ENCODE results near the gene FOXD4L3. TPM values are rescaled to one million over a fixed set of nuclear protein-coding genes. Genes with fewer than 3 reads are reported as not detected.
"Not testable (repeated sequence)": the region's sequence is repeated elsewhere in the genome, so short reads cannot be mapped to it uniquely, and the experiment has no call there.

Gene FOXD4L3
- total RNA-seq (not detected), polyA plus RNA-seq (under 1 TPM in 1 of 3 donors, not detected in 2; 0.01 TPM)
- long read RNA-seq, donor 1: 0 reads
- long read RNA-seq, donor 2: 0 reads

GRCh38 chr9:68302567-68302966 is at the start of gene FOXD4L3:
TSS of gene FOXD4L3 (plus strand) at chr9:68302867. CDS start at chr9:68302952, 85 bp downstream.
- H3K36me3 ChIP-seq (ENCODE audit: insufficient read depth in 1 of 2, low read depth in 1 of 2); H3K4me3 ChIP-seq; H3K4me1 ChIP-seq; DNase-seq; H3K9me3 ChIP-seq; intact Hi-C loops (cut with DNase I); ATAC-seq; H3K27ac ChIP-seq; H3K27me3 ChIP-seq (ENCODE audit: insufficient read depth in 3 of 3, low read length in 2 of 3): not testable (repeated sequence)
- 4 to 8% methylated on average over 3 of the region's 15 CpGs; no CpG with 5 or more reads in 1 of the 3 donors for whole genome bisulfite sequencing, 3 donors

- ATAC-seq; H3K9me3 ChIP-seq; H3K27me3 ChIP-seq (ENCODE audit: insufficient read depth in 3 of 3, low read length in 2 of 3); H3K4me1 ChIP-seq; DNase-seq; H3K4me3 ChIP-seq; H3K27ac ChIP-seq; intact Hi-C loops (cut with DNase I); H3K36me3 ChIP-seq (ENCODE audit: insufficient read depth in 1 of 2, low read depth in 1 of 2): not testable (repeated sequence)
- 96 to 98% (median 98%) methylated on average over 9 to 13 of the region's 16 CpGs for WGBS, 3 donors
These were observed 21.6 kb upstream of the FOXD4L3 start for GRCh38 chr9:68281041-68281440.

- H3K27ac ChIP-seq; H3K4me1 ChIP-seq; intact Hi-C loops (cut with DNase I); H3K9me3 ChIP-seq; DNase-seq; H3K36me3 ChIP-seq (ENCODE audit: insufficient read depth in 1 of 2, low read depth in 1 of 2); H3K4me3 ChIP-seq; H3K27me3 ChIP-seq (ENCODE audit: insufficient read depth in 3 of 3, low read length in 2 of 3): not testable (repeated sequence)
- WGBS, 3 donors: 0 to 7% (median 4%) methylated on average over 1 to 7 of the region's 30 CpGs
- ATAC-seq: peak in 1 of 4 donors; percentile 15
These were observed 1.1 kb downstream of the FOXD4L3 start for GRCh38 chr9:68303771-68304170.

- H3K4me1 ChIP-seq; H3K4me3 ChIP-seq; DNase-seq; H3K27me3 ChIP-seq (ENCODE audit: insufficient read depth in 3 of 3, low read length in 2 of 3); ATAC-seq; H3K9me3 ChIP-seq; H3K27ac ChIP-seq; H3K36me3 ChIP-seq (ENCODE audit: insufficient read depth in 1 of 2, low read depth in 1 of 2); intact Hi-C loops (cut with DNase I): not testable (repeated sequence)
- 7 to 8% methylated on average over 7 of the region's 21 CpGs; no CpG with 5 or more reads in 1 of the 3 donors for WGBS, 3 donors
These were observed 1.5 kb downstream of the FOXD4L3 start for GRCh38 chr9:68304212-68304611.

- DNase-seq; H3K27ac ChIP-seq; H3K4me1 ChIP-seq; H3K27me3 ChIP-seq (ENCODE audit: insufficient read depth in 3 of 3, low read length in 2 of 3); ATAC-seq; H3K9me3 ChIP-seq; intact Hi-C loops (cut with DNase I); H3K4me3 ChIP-seq; H3K36me3 ChIP-seq (ENCODE audit: insufficient read depth in 1 of 2, low read depth in 1 of 2): not testable (repeated sequence)
- WGBS, 3 donors: 22 to 32% (median 29%) methylated on average over 2 of the region's 4 CpGs
These were observed 2.1 kb downstream of the FOXD4L3 start for GRCh38 chr9:68304777-68305176.

- H3K4me3 ChIP-seq; H3K4me1 ChIP-seq; intact Hi-C loops (cut with DNase I); H3K36me3 ChIP-seq (ENCODE audit: insufficient read depth in 1 of 2, low read depth in 1 of 2); H3K27me3 ChIP-seq (ENCODE audit: insufficient read depth in 3 of 3, low read length in 2 of 3); DNase-seq; H3K27ac ChIP-seq; H3K9me3 ChIP-seq; ATAC-seq: not testable (repeated sequence)
- WGBS, 3 donors: 28 to 39% (median 34%) methylated on average over 7 to 8 of the region's 21 CpGs
These were observed 3.1 kb downstream of the FOXD4L3 start for GRCh38 chr9:68305680-68306285.

GRCh38 chr9:68306391-68306964 is 3.8 kb downstream of the FOXD4L3 start:
- intact Hi-C loops (cut with DNase I); H3K27me3 ChIP-seq (ENCODE audit: insufficient read depth in 3 of 3, low read length in 2 of 3); H3K36me3 ChIP-seq (ENCODE audit: insufficient read depth in 1 of 2, low read depth in 1 of 2); H3K27ac ChIP-seq; H3K9me3 ChIP-seq; H3K4me1 ChIP-seq; DNase-seq; H3K4me3 ChIP-seq: not testable (repeated sequence)
- 9 to 12% (median 11%) methylated on average over 21 to 26 of the region's 37 CpGs for WGBS, 3 donors
- ATAC-seq: peak in 2 of 4 donors; percentile 32 to 39

GRCh38 chr9:68307127-68307526 is 4.5 kb downstream of the FOXD4L3 start:
- 21 to 34% (median 24%) methylated on average over 12 to 17 of the region's 35 CpGs for WGBS, 3 donors
- peak; percentile 38 to 59 (median 54) for ATAC-seq
- intact Hi-C loops (cut with DNase I); H3K4me3 ChIP-seq; H3K36me3 ChIP-seq (ENCODE audit: insufficient read depth in 1 of 2, low read depth in 1 of 2); H3K27me3 ChIP-seq (ENCODE audit: insufficient read depth in 3 of 3, low read length in 2 of 3); H3K9me3 ChIP-seq; DNase-seq; H3K4me1 ChIP-seq; H3K27ac ChIP-seq: not testable (repeated sequence)

GRCh38 chr9:68307654-68308053 is 5.0 kb downstream of the FOXD4L3 start:
- H3K9me3 ChIP-seq; H3K4me3 ChIP-seq; H3K36me3 ChIP-seq (ENCODE audit: insufficient read depth in 1 of 2, low read depth in 1 of 2); H3K27ac ChIP-seq; H3K4me1 ChIP-seq; intact Hi-C loops (cut with DNase I); H3K27me3 ChIP-seq (ENCODE audit: insufficient read depth in 3 of 3, low read length in 2 of 3): not testable (repeated sequence)
- ATAC-seq (peak; percentile 20 to 51 (median 32)), DNase-seq (peak in 1 of 2 donors; percentile 44)
- 24 to 38% (median 28%) methylated on average over 16 to 17 of the region's 21 CpGs for WGBS, 3 donors

GRCh38 chr9:68311208-68311607 is 8.5 kb downstream of the FOXD4L3 start:
- H3K4me3 ChIP-seq; H3K4me1 ChIP-seq; intact Hi-C loops (cut with DNase I); H3K9me3 ChIP-seq; DNase-seq; H3K36me3 ChIP-seq (ENCODE audit: insufficient read depth in 1 of 2, low read depth in 1 of 2); H3K27me3 ChIP-seq (ENCODE audit: insufficient read depth in 3 of 3, low read length in 2 of 3); H3K27ac ChIP-seq: not testable (repeated sequence)
- WGBS, 3 donors: no CpG with 5 or more reads among the region's 5 CpGs
- ATAC-seq: peak in 1 of 4 donors; percentile 50

GRCh38 chr9:68318209-68318608 is 15.5 kb downstream of the FOXD4L3 start:
- H3K27ac ChIP-seq; H3K4me3 ChIP-seq; DNase-seq; ATAC-seq; intact Hi-C loops (cut with DNase I); H3K36me3 ChIP-seq (ENCODE audit: insufficient read depth in 1 of 2, low read depth in 1 of 2); H3K9me3 ChIP-seq; H3K4me1 ChIP-seq; H3K27me3 ChIP-seq (ENCODE audit: insufficient read depth in 3 of 3, low read length in 2 of 3): not testable (repeated sequence)
- WGBS, 3 donors: 65 to 71% (median 66%) methylated on average over 9 of the region's 10 CpGs
